HG03558 (cell line): ENCODE results near the gene PLCB1.
"Not testable (repeated sequence)": the region's sequence is repeated elsewhere in the genome, so short reads cannot be mapped to it uniquely, and the experiment has no call there.

Experiments
- ATAC-seq: cut with Tn5 transposase; IDR thresholded peaks from one replicate; pipeline ENCODE4 v1.9.1; 2021; ENCODE audit warnings: moderate number of reproducible peaks; ENCODE audit not compliant: unreplicated experiment; ENCODE audit errors: extremely low read depth

The PLCB1 gene

DNA sequence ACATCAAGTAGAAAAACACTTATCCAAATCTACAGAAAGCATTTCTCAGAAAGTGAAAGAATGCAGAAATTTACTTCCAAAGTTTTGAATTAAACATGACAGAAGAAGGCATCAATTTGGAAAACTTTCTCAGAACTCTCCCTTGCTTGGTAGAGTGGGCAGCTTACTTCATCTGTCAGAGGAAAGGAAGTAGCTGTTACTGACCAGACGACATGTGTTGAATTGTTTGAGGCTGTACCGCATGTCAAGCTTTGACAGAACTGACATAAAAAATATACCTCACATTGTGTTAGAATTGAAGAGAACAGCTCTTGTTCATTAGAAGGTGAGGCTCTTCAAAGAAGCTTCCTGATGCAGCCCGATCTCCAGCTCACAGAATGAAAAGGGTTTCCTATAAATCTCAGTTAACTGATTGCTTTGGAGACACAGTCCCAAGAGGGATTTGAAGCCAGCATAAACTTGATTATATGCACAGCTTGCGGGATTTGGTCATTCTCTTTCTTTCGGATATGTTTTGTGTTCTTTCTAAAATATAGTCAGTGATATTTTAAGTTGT lies 190.7 kb downstream of the PLCB1 start:
- ATAC-seq = no peak

DNA sequence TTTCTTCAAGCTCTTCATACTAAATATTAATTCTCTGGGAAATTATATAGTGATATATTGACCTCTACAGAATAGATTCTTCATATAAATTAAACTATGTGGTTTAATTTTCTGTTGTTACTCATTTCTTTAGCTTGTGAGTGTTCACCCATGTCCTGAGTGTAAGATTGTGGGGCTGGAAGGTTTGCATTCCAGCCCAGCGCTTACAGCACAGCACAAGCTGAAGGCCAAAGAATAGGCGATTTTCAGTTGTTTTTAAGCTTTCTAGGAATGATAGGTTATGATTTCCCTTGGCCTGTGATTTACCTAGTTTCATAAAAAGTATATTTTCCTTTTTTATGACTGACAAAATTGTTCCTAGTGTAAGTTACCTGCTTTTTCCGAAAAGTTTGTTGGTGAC lies 194.1 kb downstream of the PLCB1 start:
- no peak for ATAC-seq

DNA sequence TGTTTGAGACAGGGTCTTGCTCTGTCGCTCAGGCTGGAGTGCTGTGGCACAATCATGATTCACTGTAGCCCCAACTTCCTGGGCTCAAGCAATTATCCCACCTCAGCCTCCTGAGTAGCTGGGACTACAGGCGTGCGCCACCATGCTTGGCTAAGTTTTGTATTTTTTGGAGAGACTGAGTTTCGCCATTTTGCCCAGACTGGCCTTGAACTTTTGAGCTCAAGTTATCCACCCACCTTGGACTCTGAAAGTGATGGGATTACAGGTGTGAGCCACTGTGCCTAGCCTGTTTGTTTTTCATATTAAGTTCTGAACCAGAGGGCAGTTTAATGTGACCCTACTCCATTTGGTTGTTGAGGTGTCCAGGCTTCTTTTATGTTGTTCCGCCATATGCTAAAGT lies 194.8 kb downstream of the PLCB1 start:
- ATAC-seq = no peak

- ATAC-seq = no peak
These were observed 196.1 kb downstream of the PLCB1 start for GRCh38 chr20:8328189-8328588.

DNA sequence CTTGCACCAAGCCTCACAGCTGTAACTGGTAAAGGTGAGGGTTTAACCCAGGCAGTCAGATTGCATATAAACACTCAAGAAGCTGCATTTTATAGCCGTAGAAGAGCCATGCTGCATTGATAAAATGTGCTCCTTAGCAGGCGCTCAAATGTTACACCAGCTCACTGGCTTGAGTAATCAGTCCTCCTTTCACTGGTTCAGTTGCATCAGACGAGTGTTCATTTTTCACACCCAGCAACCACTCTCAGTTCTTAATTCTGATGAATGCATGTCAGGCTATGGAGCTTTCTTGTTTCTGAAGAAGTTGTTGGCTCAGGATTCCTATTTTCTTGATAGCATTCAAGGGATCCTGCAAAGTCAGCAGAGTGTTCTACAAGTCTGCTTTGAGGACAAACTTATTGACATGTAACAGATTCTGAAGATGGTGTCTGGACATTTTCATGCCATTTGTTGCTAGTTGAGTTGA lies 198.3 kb downstream of the PLCB1 start:
- ATAC-seq = no peak

GRCh38 chr20:8330785-8331695 lies 199.0 kb downstream of the PLCB1 start:
- ATAC-seq = no peak

- ATAC-seq = no peak
These were observed 199.8 kb downstream of the PLCB1 start for GRCh38 chr20:8331740-8332412.

GRCh38 chr20:8334641-8335040 lies 202.6 kb downstream of the PLCB1 start:
- no peak for ATAC-seq

DNA sequence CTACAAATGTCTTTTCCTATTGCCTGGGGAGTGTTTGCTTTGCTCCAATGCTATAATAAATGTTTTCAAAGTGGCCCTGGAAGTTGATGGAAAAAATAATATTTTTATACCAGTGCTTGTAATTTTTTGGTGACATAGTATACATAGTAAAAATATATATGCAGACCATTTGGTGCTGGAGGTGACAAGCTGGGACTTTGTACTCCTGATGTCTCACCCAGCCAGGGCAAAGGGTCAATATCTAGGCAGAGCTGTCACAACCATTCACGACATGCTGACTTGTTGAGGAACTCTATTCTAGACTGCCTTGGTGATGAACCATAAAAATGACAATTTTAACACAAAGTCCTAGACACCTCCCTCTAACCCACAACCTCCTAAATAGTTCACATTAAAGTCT lies 203.0 kb downstream of the PLCB1 start:
- no peak for ATAC-seq

- ATAC-seq = no peak
These were observed 203.6 kb downstream of the PLCB1 start for GRCh38 chr20:8335495-8336195.

DNA sequence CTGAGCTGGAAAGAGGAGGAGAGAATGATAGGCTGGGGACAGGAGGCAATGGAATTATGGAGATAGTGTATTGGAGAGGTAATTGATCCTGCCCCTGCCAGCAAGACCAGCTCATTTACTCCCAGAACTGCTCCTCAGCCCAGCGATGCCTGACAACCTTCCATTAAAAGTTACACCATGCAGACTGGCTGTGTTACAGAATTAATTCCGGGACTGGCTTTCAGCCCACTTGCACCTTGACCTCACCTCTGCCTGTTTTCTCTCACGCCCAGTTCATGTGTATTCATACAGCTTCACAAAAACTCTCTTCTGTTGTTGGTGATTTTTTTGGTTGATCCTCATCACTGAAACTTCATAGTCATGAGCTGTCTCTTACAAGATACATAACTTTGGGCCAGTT lies 207.3 kb downstream of the PLCB1 start:
- ATAC-seq = no peak

GRCh38 chr20:8342391-8342790 lies 210.3 kb downstream of the PLCB1 start:
- no peak for ATAC-seq

DNA sequence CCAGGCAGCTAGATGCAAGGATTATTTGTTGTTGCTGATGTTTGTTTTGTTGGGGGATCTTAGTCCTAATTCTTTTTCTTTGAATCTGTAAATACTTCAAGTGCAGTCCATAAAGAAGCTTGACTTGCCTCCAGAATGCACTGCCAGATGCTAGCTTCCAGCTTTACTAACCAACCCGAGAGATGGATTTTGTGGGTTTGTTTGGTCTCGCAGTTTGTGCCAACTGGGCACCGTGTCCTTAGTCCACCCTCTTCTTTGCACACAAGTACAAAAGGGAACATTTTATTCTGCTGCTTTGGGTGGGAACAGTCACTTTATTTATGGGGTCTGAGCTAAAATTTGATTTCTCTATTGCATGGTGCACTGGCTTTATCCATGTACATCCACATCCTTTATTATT lies 212.0 kb downstream of the PLCB1 start:
- no peak for ATAC-seq

GRCh38 chr20:8344631-8345030 lies 212.6 kb downstream of the PLCB1 start:
- ATAC-seq = no peak

- no peak for ATAC-seq
These were observed 214.7 kb downstream of the PLCB1 start for GRCh38 chr20:8346700-8347270.

- not testable (repeated sequence) for ATAC-seq
These were observed 218.2 kb downstream of the PLCB1 start for GRCh38 chr20:8350225-8350624.

GRCh38 chr20:8352486-8352885 lies 220.4 kb downstream of the PLCB1 start:
- ATAC-seq = no peak

GRCh38 chr20:8353512-8353911 lies 221.4 kb downstream of the PLCB1 start:
- ATAC-seq = no peak

DNA sequence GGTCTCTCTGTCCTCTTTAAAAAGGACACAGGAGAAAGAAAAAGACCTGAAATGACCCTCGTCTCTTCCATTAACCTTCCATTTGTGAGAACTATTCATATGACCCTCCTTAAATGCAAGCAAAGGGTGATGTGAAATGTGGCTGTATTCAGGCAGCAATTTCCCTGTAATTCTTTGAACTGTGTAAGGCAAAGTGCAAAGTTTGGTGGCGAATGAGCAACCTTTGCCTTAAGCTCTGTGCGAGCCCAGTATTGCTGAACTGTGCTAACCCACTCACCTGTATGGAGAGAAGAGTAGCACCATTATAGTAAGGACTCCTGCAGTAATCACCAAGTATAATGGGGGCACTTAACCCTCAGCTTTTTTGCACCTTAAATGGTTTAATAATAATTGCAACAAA lies 223.4 kb downstream of the PLCB1 start:
- ATAC-seq = no peak

DNA sequence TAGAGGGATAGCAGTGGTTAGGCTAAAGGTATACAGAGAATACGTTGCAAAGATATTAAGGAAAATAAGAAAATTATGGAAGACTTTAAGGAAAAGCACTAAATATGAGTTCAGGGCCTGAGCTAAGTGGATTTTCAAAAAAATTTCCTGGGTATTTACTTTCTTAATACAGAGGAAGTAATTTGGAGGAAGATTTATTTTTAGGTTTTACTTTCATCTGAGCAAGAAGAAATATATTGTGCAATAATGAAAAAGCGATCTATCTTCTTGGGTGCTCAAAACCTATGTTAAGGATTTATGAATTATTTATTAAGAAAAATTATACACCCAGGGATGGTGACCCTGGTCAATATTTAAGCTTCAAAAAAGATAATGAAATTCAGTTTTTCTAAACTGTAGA lies 224.7 kb downstream of the PLCB1 start:
- no peak for ATAC-seq
